ENCODE results near the gene BIVM.
A peak's percentile ranks its signal among the peaks of the same experiment; 100 is the strongest.

Gene BIVM

GRCh38 chr13:102845289-102845629 lies 46.3 kb downstream of the BIVM start:
- no peak for DNase-seq

GRCh38 chr13:102845630-102846260 lies 46.8 kb downstream of the BIVM start, which contains the start of gene ERCC5:
Gene ERCC5 (plus strand): TSS chr13:102846032. CDS start chr13:102846267, 235 bp downstream.
- peak; percentile 81 to 98 (median 94) for DNase-seq

GRCh38 chr13:102846261-102847015 lies 47.5 kb downstream of the BIVM start:
- DNase-seq: peak in 4 of 5 experiments; percentile 14 to 81 (median 46)

- DNase-seq: peak in 2 of 5 experiments; percentile 7 to 67
Observed at GRCh38 chr13:102847272-102848234, 48.6 kb downstream of the BIVM start.

GRCh38 chr13:102848956-102849355 lies 50.0 kb downstream of the BIVM start:
- peak in 1 of 5 experiments; percentile 47 for DNase-seq

GRCh38 chr13:102852556-102852955 lies 53.6 kb downstream of the BIVM start:
- DNase-seq: no peak

- DNase-seq: peak in 1 of 5 experiments; percentile 78
Observed at GRCh38 chr13:102854675-102855074, 55.8 kb downstream of the BIVM start.

GRCh38 chr13:102856557-102856956 lies 57.6 kb downstream of the BIVM start:
- no peak for DNase-seq

- DNase-seq: no peak
Observed at GRCh38 chr13:102862624-102863210, 63.8 kb downstream of the BIVM start.

GRCh38 chr13:102863590-102863989 lies 64.7 kb downstream of the BIVM start:
- DNase-seq: no peak

- DNase-seq: no peak
Observed at GRCh38 chr13:102868366-102868936, 69.5 kb downstream of the BIVM start.

- DNase-seq: no peak
Observed at GRCh38 chr13:102869948-102870676, 71.2 kb downstream of the BIVM start.

GRCh38 chr13:102870677-102871415 lies 71.9 kb downstream of the BIVM start:
- DNase-seq: peak; percentile 8 to 58 (median 26)

- no peak for DNase-seq
Observed at GRCh38 chr13:102872131-102872530, 73.2 kb downstream of the BIVM start.

- DNase-seq: peak in 1 of 5 experiments; percentile 27
Observed at GRCh38 chr13:102872531-102872930, 73.6 kb downstream of the BIVM start.

GRCh38 chr13:102873653-102874052 lies 74.7 kb downstream of the BIVM start:
- peak in 1 of 5 experiments; percentile 60 for DNase-seq

- DNase-seq: no peak
Observed at GRCh38 chr13:102875256-102875655, 76.3 kb downstream of the BIVM start.

GRCh38 chr13:102877303-102877702 lies 78.4 kb downstream of the BIVM start:
- no peak for DNase-seq

GRCh38 chr13:102878481-102878880 lies 79.6 kb downstream of the BIVM start:
- DNase-seq: no peak

- DNase-seq: no peak
Observed at GRCh38 chr13:102879793-102880499, 81.0 kb downstream of the BIVM start.
